ENCODE data around the gene MIS18A. TPM values are rescaled to one million over a fixed set of nuclear protein-coding genes. Genes with fewer than 3 reads are reported as not detected.

The MIS18A gene
- total and polyA plus RNA-seq, 2 experiments from 2014 or later: 46.1 to 133 TPM

- TF ChIP-seq ETS1 (IDR thresholded peaks at IDR 0.05) (no peak), ZNF114 (CRISPR knock-in tag; IDR thresholded peaks at IDR 0.05) (no peak), ZNF331 (CRISPR knock-in tag; IDR thresholded peaks at IDR 0.05; ENCODE audit: low read depth) (no peak), EZH2 (IDR thresholded peaks at IDR 0.05; ENCODE audit: low read depth, unreplicated experiment) (no peak)
Observed at GRCh38 chr21:32278103-32278502, 746 bp downstream of the MIS18A start (continued).

DNA sequence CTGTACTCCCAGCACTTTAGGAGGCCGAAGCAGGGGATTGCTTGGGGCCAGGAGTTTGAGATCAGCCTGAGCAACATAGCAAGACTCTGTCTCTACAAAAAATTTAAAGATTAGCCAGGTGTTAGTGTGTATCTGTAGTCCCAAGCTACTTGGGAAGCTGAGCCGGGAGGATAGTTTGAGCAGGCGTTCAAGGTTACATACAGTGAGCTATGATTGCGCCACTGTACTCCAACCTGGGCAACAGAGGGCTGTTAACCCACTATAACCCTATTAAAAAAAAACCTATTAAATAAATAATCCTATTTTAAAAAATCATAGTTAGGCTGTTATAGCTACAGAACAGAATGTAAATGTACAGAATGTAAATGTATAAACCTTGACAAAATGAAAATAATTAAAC, 2.2 kb downstream of the MIS18A start:
- Histone ChIP-seq H3K4me2 (no peak overlapping the region), H3K9me2 (ENCODE audit: insufficient read depth) (no peaks in the 10 kb centered on the region), H3K36me3 (ENCODE audit: insufficient read depth) (peaks cover 14% of the 10 kb centered on the region; the same call in 1 of the 2 replicates), H3K79me2 (replicated peaks; ENCODE audit: insufficient read depth) (peaks cover 40% of the 10 kb centered on the region), H3F3A (replicated peaks; ENCODE audit: low read depth) (no peaks in the 10 kb centered on the region), H3K27me3 (ENCODE audit: insufficient read depth) (no peaks in the 10 kb centered on the region), H2AFZ (no peak overlapping the region), H3K4me3 (no peak overlapping the region), H3K4me1 (ENCODE audit: insufficient read depth) (peaks cover 12% of the 10 kb centered on the region), H4K20me1 (replicated peaks; ENCODE audit: insufficient read depth) (peaks cover 14% of the 10 kb centered on the region), H3K27ac (ENCODE audit: low read depth) (no peak overlapping the region)
- Mint-ChIP-seq H3K4me1 (peaks cover 4% of the 10 kb centered on the region; the same call in 2 of the 3 replicates), H3K27me3 (ENCODE audit: insufficient read depth, low read depth, poor library complexity) (peaks cover 16% of the 10 kb centered on the region), H3K9me3 (no peaks in the 10 kb centered on the region), H3K36me3 (ENCODE audit: low read depth) (peaks cover 30% of the 10 kb centered on the region), H3K4me3 (no peak overlapping the region), H3K27ac (no peak overlapping the region)
- DNase-seq (ENCODE audit: low spot score) (no peak), ATAC-seq (no peak)
- TF ChIP-seq ZNF114 (CRISPR knock-in tag; IDR thresholded peaks at IDR 0.05): no peak
- no peak for TF ChIP-seq EZH2phosphoT487 (IDR thresholded peaks at IDR 0.05; ENCODE audit: unreplicated experiment)
- no peak for TF ChIP-seq REST (IDR thresholded peaks at IDR 0.05; ENCODE audit: unreplicated experiment)
- TF ChIP-seq CREB1 (CRISPR knock-in tag; IDR thresholded peaks at IDR 0.05; ENCODE audit: low read depth): no peak
- TF ChIP-seq JUNB (IDR thresholded peaks at IDR 0.05; ENCODE audit: unreplicated experiment): no peak
- TF ChIP-seq, protein P1, sequence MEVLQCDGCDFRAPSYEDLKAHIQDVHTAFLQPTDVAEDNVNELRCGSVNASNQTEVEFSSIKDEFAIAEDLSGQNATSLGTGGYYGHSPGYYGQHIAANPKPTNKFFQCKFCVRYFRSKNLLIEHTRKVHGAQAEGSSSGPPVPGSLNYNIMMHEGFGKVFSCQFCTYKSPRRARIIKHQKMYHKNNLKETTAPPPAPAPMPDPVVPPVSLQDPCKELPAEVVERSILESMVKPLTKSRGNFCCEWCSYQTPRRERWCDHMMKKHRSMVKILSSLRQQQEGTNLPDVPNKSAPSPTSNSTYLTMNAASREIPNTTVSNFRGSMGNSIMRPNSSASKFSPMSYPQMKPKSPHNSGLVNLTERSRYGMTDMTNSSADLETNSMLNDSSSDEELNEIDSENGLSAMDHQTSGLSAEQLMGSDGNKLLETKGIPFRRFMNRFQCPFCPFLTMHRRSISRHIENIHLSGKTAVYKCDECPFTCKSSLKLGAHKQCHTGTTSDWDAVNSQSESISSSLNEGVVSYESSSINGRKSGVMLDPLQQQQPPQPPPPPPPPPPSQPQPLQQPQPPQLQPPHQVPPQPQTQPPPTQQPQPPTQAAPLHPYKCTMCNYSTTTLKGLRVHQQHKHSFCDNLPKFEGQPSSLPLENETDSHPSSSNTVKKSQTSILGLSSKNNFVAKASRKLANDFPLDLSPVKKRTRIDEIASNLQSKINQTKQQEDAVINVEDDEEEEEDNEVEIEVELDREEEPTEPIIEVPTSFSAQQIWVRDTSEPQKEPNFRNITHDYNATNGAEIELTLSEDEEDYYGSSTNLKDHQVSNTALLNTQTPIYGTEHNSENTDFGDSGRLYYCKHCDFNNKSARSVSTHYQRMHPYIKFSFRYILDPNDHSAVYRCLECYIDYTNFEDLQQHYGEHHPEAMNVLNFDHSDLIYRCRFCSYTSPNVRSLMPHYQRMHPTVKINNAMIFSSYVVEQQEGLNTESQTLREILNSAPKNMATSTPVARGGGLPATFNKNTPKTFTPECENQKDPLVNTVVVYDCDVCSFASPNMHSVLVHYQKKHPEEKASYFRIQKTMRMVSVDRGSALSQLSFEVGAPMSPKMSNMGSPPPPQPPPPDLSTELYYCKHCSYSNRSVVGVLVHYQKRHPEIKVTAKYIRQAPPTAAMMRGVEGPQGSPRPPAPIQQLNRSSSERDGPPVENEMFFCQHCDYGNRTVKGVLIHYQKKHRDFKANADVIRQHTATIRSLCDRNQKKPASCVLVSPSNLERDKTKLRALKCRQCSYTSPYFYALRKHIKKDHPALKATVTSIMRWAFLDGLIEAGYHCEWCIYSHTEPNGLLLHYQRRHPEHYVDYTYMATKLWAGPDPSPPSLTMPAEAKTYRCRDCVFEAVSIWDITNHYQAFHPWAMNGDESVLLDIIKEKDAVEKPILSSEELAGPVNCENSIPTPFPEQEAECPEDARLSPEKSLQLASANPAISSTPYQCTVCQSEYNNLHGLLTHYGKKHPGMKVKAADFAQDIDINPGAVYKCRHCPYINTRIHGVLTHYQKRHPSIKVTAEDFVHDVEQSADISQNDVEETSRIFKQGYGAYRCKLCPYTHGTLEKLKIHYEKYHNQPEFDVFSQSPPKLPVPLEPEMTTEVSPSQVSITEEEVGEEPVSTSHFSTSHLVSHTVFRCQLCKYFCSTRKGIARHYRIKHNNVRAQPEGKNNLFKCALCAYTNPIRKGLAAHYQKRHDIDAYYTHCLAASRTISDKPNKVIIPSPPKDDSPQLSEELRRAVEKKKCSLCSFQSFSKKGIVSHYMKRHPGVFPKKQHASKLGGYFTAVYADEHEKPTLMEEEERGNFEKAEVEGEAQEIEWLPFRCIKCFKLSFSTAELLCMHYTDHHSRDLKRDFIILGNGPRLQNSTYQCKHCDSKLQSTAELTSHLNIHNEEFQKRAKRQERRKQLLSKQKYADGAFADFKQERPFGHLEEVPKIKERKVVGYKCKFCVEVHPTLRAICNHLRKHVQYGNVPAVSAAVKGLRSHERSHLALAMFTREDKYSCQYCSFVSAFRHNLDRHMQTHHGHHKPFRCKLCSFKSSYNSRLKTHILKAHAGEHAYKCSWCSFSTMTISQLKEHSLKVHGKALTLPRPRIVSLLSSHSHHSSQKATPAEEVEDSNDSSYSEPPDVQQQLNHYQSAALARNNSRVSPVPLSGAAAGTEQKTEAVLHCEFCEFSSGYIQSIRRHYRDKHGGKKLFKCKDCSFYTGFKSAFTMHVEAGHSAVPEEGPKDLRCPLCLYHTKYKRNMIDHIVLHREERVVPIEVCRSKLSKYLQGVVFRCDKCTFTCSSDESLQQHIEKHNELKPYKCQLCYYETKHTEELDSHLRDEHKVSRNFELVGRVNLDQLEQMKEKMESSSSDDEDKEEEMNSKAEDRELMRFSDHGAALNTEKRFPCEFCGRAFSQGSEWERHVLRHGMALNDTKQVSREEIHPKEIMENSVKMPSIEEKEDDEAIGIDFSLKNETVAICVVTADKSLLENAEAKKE (CRISPR knock-in tag; IDR thresholded peaks at IDR 0.05): no peak
- TF ChIP-seq NANOG (IDR thresholded peaks at IDR 0.05; ENCODE audit: borderline replicate concordance): no peak
- TF ChIP-seq EZH2 (IDR thresholded peaks at IDR 0.05; ENCODE audit: low read depth, unreplicated experiment): no peak
- TF ChIP-seq POLR2AphosphoS5 (IDR thresholded peaks at IDR 0.05; ENCODE audit: low read depth): no peak
- TF ChIP-seq ETS1 (IDR thresholded peaks at IDR 0.05): no peak
- no peak for TF ChIP-seq ZNF331 (CRISPR knock-in tag; IDR thresholded peaks at IDR 0.05; ENCODE audit: low read depth)
